ENCODE measurements around the gene CDKN2B. TPM values are rescaled to one million over a fixed set of nuclear protein-coding genes. Genes with fewer than 3 reads are reported as not detected.
A peak's percentile ranks its signal among the peaks of the same experiment; 100 is the strongest.

The CDKN2B gene
- total RNA-seq, 1 experiment from 2014 or later = 29.6 TPM

- H3K4me3 ChIP-seq = no peak overlapping the region
- no peaks in the 10 kb centered on the region for H3K27me3 ChIP-seq (replicated peaks)
- H3K27ac ChIP-seq = no peak overlapping the region
- DNase-seq (ENCODE audit: low read depth in 1 of 2, low spot score in 2 of 2) = no peak
- no peaks in the 10 kb centered on the region for H3K9me3 ChIP-seq (replicated peaks)
- H3K4me1 ChIP-seq (replicated peaks) = peaks cover 4% of the 10 kb centered on the region; the same call in 1 of the 2 replicates
- no peaks in the 10 kb centered on the region for H3K36me3 ChIP-seq
Measured at GRCh38 chr9:21982391-21982790, 26.7 kb downstream of the CDKN2B start.

GRCh38 chr9:21976334-21976875 is 32.7 kb downstream of the CDKN2B start:
- Histone ChIP-seq H3K9me3 (replicated peaks) (no peaks in the 10 kb centered on the region), H3K27me3 (replicated peaks) (no peaks in the 10 kb centered on the region), H3K4me3 (no peak overlapping the region), H3K27ac (no peak overlapping the region), H3K36me3 (peaks cover 5% of the 10 kb centered on the region; the same call in 1 of the 2 replicates), H3K4me1 (replicated peaks) (peaks cover 17% of the 10 kb centered on the region)
- DNase-seq (ENCODE audit: low read depth in 1 of 2, low spot score in 2 of 2) = no peak

- Histone ChIP-seq H3K4me1 (replicated peaks) (peaks cover 17% of the 10 kb centered on the region), H3K27me3 (replicated peaks) (no peaks in the 10 kb centered on the region), H3K27ac (peak overlapping the region; percentile 83), H3K36me3 (peaks cover 18% of the 10 kb centered on the region), H3K4me3 (peak overlapping the region; percentile 75), H3K9me3 (replicated peaks) (no peaks in the 10 kb centered on the region)
- peak; percentile 78 to 85 for DNase-seq (ENCODE audit: low read depth in 1 of 2, low spot score in 2 of 2)
Measured at GRCh38 chr9:21974722-21975409, 34.2 kb downstream of the CDKN2B start.

GRCh38 chr9:21974343-21974721 is 34.8 kb downstream of the CDKN2B start:
- Histone ChIP-seq H3K27me3 (replicated peaks) (no peaks in the 10 kb centered on the region), H3K27ac (peak overlapping the region; percentile 83), H3K4me3 (peak overlapping the region; percentile 75), H3K4me1 (replicated peaks) (peaks cover 17% of the 10 kb centered on the region), H3K36me3 (peaks cover 20% of the 10 kb centered on the region), H3K9me3 (replicated peaks) (no peaks in the 10 kb centered on the region)
- peak in 1 of 2 experiments; percentile 43 for DNase-seq (ENCODE audit: low read depth in 1 of 2, low spot score in 2 of 2)

GRCh38 chr9:21972361-21972760 is 36.7 kb downstream of the CDKN2B start:
- H3K4me3 ChIP-seq = peak overlapping the region; percentile 75; the same call in 1 of the 2 replicates
- no peaks in the 10 kb centered on the region for H3K27me3 ChIP-seq (replicated peaks)
- H3K27ac ChIP-seq = peak overlapping the region; percentile 26

GRCh38 chr9:21970800-21971640 is 38.1 kb downstream of the CDKN2B start:
- H3K36me3 ChIP-seq = peaks cover 40% of the 10 kb centered on the region

More at GRCh38 chr9:21972361-21972760, 36.7 kb downstream of the CDKN2B start:
- H3K36me3 ChIP-seq = peaks cover 38% of the 10 kb centered on the region
- no peak for DNase-seq (ENCODE audit: low read depth in 1 of 2, low spot score in 2 of 2)
- peaks cover 17% of the 10 kb centered on the region for H3K4me1 ChIP-seq (replicated peaks)
- H3K9me3 ChIP-seq (replicated peaks) = no peaks in the 10 kb centered on the region

GRCh38 chr9:21969951-21970799 is 38.9 kb downstream of the CDKN2B start:
- H3K27me3 ChIP-seq (replicated peaks) = no peaks in the 10 kb centered on the region
- H3K4me1 ChIP-seq (replicated peaks) = peaks cover 11% of the 10 kb centered on the region
- H3K9me3 ChIP-seq (replicated peaks) = no peaks in the 10 kb centered on the region
- H3K4me3 ChIP-seq = no peak overlapping the region
- no peak for DNase-seq (ENCODE audit: low read depth in 1 of 2, low spot score in 2 of 2)
- H3K36me3 ChIP-seq = peaks cover 40% of the 10 kb centered on the region
- H3K27ac ChIP-seq = no peak overlapping the region

More at GRCh38 chr9:21970800-21971640, 38.1 kb downstream of the CDKN2B start:
- no peak for DNase-seq (ENCODE audit: low read depth in 1 of 2, low spot score in 2 of 2)
- no peaks in the 10 kb centered on the region for H3K9me3 ChIP-seq (replicated peaks)
- peaks cover 17% of the 10 kb centered on the region for H3K4me1 ChIP-seq (replicated peaks)
- H3K27ac ChIP-seq = no peak overlapping the region
- H3K27me3 ChIP-seq (replicated peaks) = no peaks in the 10 kb centered on the region
- H3K4me3 ChIP-seq = no peak overlapping the region

GRCh38 chr9:21969011-21969940 is 39.8 kb downstream of the CDKN2B start:
- H3K27ac ChIP-seq = no peak overlapping the region
- peaks cover 35% of the 10 kb centered on the region for H3K36me3 ChIP-seq
- no peak overlapping the region for H3K4me3 ChIP-seq
- no peaks in the 10 kb centered on the region for H3K9me3 ChIP-seq (replicated peaks)
- H3K4me1 ChIP-seq (replicated peaks) = peaks cover 11% of the 10 kb centered on the region
- H3K27me3 ChIP-seq (replicated peaks) = no peaks in the 10 kb centered on the region
- DNase-seq (ENCODE audit: low read depth in 1 of 2, low spot score in 2 of 2) = no peak

- no peak overlapping the region for H3K4me3 ChIP-seq
- no peak overlapping the region for H3K27ac ChIP-seq
- no peak for DNase-seq (ENCODE audit: low read depth in 1 of 2, low spot score in 2 of 2)
- H3K36me3 ChIP-seq = peaks cover 35% of the 10 kb centered on the region
- no peaks in the 10 kb centered on the region for H3K27me3 ChIP-seq (replicated peaks)
- H3K9me3 ChIP-seq (replicated peaks) = no peaks in the 10 kb centered on the region
- H3K4me1 ChIP-seq (replicated peaks) = peaks cover 11% of the 10 kb centered on the region
Measured at GRCh38 chr9:21968331-21969010, 40.6 kb downstream of the CDKN2B start.

GRCh38 chr9:21967702-21968101 is 41.4 kb downstream of the CDKN2B start:
- Histone ChIP-seq H3K27me3 (replicated peaks) (no peaks in the 10 kb centered on the region), H3K4me1 (replicated peaks) (peaks cover 11% of the 10 kb centered on the region), H3K36me3 (peaks cover 35% of the 10 kb centered on the region)

GRCh38 chr9:21967169-21967568 is 41.9 kb downstream of the CDKN2B start:
- H3K36me3 ChIP-seq = peaks cover 35% of the 10 kb centered on the region
- H3K4me1 ChIP-seq (replicated peaks) = peaks cover 5% of the 10 kb centered on the region
- DNase-seq (ENCODE audit: low read depth in 1 of 2, low spot score in 2 of 2) = no peak
- H3K27me3 ChIP-seq (replicated peaks) = no peaks in the 10 kb centered on the region
- no peaks in the 10 kb centered on the region for H3K9me3 ChIP-seq (replicated peaks)
- no peak overlapping the region for H3K27ac ChIP-seq
- no peak overlapping the region for H3K4me3 ChIP-seq

More at GRCh38 chr9:21967702-21968101, 41.4 kb downstream of the CDKN2B start:
- no peak for DNase-seq (ENCODE audit: low read depth in 1 of 2, low spot score in 2 of 2)
- Histone ChIP-seq H3K9me3 (replicated peaks) (no peaks in the 10 kb centered on the region), H3K27ac (no peak overlapping the region), H3K4me3 (no peak overlapping the region)

Data from SJSA1 (cell line).